ENCODE data around the gene NRTN. TPM values are rescaled to one million over a fixed set of nuclear protein-coding genes. Genes with fewer than 3 reads are reported as not detected.

Gene NRTN
- total and polyA plus RNA-seq, 4 donors: 1.3 to 5.3 (median 3.5) TPM

DNA sequence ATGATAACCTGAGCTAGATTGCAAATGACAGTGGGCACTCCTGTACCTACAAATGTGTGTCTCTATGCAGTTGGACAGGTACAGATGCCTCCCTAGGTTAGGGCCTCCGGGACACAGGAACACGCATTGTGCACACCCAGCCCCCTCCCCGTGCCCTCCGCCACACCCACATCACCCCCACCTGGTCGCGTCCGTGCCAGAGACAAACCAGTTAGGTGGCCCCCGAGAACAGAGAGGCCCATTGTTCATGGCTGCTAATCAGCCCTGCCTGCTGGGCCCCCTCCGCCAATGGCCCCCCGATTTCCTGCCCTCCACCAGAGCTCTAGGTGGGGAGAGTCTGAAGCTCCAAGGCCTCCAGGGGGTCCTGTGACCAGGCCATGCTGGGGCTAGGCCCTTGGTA lies 13.7 kb downstream of the NRTN start:
- Histone ChIP-seq H3K4me3 (ENCODE audit: low read depth in 1 of 3, low read length in 3 of 3) (no peak overlapping the region), H3K9me3 (ENCODE audit: control insufficient read depth in 4 of 4, low read length in 3 of 4) (no peaks in the 10 kb centered on the region), H3K27me3 (ENCODE audit: control insufficient read depth in 4 of 4, insufficient read depth in 4 of 4, low read length in 3 of 4) (no peaks in the 10 kb centered on the region), H3K36me3 (ENCODE audit: control insufficient read depth in 4 of 4, insufficient read depth in 3 of 4, low read depth in 1 of 4, low read length in 3 of 4) (no peaks in the 10 kb centered on the region), H3K4me1 (ENCODE audit: control insufficient read depth in 4 of 4, insufficient read depth in 4 of 4, low read length in 3 of 4) (peaks cover 3 to 12% (median 8%) of the 10 kb centered on the region in 4 donors), H3K9ac (ENCODE audit: low read depth in 1 of 2, low read length in 2 of 2) (no peak overlapping the region), H3K27ac (ENCODE audit: low read depth in 1 of 2, low read length in 2 of 2) (no peak overlapping the region)
- no peak for TF ChIP-seq JUND (IDR thresholded peaks at IDR 0.05)
- TF ChIP-seq RXRA (IDR thresholded peaks at IDR 0.05): no peak
- TF ChIP-seq YY1 (IDR thresholded peaks at IDR 0.05): no peak
- TF ChIP-seq, protein P1, sequence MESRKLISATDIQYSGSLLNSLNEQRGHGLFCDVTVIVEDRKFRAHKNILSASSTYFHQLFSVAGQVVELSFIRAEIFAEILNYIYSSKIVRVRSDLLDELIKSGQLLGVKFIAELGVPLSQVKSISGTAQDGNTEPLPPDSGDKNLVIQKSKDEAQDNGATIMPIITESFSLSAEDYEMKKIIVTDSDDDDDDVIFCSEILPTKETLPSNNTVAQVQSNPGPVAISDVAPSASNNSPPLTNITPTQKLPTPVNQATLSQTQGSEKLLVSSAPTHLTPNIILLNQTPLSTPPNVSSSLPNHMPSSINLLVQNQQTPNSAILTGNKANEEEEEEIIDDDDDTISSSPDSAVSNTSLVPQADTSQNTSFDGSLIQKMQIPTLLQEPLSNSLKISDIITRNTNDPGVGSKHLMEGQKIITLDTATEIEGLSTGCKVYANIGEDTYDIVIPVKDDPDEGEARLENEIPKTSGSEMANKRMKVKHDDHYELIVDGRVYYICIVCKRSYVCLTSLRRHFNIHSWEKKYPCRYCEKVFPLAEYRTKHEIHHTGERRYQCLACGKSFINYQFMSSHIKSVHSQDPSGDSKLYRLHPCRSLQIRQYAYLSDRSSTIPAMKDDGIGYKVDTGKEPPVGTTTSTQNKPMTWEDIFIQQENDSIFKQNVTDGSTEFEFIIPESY (IDR thresholded peaks at IDR 0.05): no peak
- TF ChIP-seq, protein P2, sequence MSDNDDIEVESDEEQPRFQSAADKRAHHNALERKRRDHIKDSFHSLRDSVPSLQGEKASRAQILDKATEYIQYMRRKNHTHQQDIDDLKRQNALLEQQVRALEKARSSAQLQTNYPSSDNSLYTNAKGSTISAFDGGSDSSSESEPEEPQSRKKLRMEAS (IDR thresholded peaks at IDR 0.05): no peak
- TF ChIP-seq EGR1 (IDR thresholded peaks at IDR 0.05; ENCODE audit: low read depth in 2 of 2): no peak
- no peak for TF ChIP-seq HNF4A (conservative IDR thresholded peaks at IDR 0.05)
- no peak for TF ChIP-seq FOXA1 (IDR thresholded peaks at IDR 0.05)
- DNase-seq (ENCODE audit: low spot score): no peak
- WGBS: 90% methylated on average over 10 of the region's 10 CpGs

DNA sequence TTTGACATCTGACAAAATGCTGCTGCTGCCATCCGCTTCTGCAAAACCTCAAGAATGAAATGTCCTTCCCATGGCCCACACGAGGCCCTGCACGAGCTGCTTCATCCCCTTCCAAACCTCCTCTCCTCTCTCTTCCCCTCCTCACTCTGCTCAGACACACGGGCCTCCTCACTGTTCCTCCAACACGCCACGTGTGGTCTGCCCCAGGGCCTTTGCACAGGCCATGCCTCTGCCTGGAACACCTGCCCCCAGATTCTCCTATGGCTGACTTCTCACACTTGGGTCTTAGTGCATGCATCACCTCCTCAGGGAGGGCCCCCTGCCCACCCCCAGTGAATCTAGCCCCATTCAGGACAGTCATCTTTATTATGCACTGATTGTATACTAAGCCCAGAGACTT lies 15.9 kb downstream of the NRTN start:
- H3K9ac ChIP-seq (ENCODE audit: low read depth in 1 of 2, low read length in 2 of 2): no peak overlapping the region
- H3K4me3 ChIP-seq (ENCODE audit: low read depth in 1 of 3, low read length in 3 of 3): no peak overlapping the region
- no peaks in the 10 kb centered on the region for H3K9me3 ChIP-seq (ENCODE audit: control insufficient read depth in 4 of 4, low read length in 3 of 4)
- no peak overlapping the region for H3K27ac ChIP-seq (ENCODE audit: low read depth in 1 of 2, low read length in 2 of 2)
- H3K4me1 ChIP-seq (ENCODE audit: control insufficient read depth in 4 of 4, insufficient read depth in 4 of 4, low read length in 3 of 4): peaks cover 3 to 17% (median 8%) of the 10 kb centered on the region in 4 donors
- WGBS: 76% methylated on average over 6 of the region's 6 CpGs
- no peaks in the 10 kb centered on the region for H3K27me3 ChIP-seq (ENCODE audit: control insufficient read depth in 4 of 4, insufficient read depth in 4 of 4, low read length in 3 of 4)
- TF ChIP-seq YY1 (IDR thresholded peaks at IDR 0.05) (no peak), FOXA1 (IDR thresholded peaks at IDR 0.05) (no peak), JUND (IDR thresholded peaks at IDR 0.05) (no peak), FOXA2 (IDR thresholded peaks at IDR 0.05) (no peak), GABPA (IDR thresholded peaks at IDR 0.05 in 1 of 2, conservative IDR thresholded peaks at IDR 0.05 in 1 of 2) (no peak), TAF1 (conservative IDR thresholded peaks at IDR 0.05) (no peak), RXRA (IDR thresholded peaks at IDR 0.05) (no peak), NR2F2 (IDR thresholded peaks at IDR 0.05) (no peak), HNF4G (IDR thresholded peaks at IDR 0.05) (no peak), SP1 (IDR thresholded peaks at IDR 0.05) (no peak), HNF4A (conservative IDR thresholded peaks at IDR 0.05) (no peak), EGR1 (IDR thresholded peaks at IDR 0.05; ENCODE audit: low read depth in 2 of 2) (no peak), RAD21 (IDR thresholded peaks at IDR 0.05) (no peak)
- TF ChIP-seq, protein P3, sequence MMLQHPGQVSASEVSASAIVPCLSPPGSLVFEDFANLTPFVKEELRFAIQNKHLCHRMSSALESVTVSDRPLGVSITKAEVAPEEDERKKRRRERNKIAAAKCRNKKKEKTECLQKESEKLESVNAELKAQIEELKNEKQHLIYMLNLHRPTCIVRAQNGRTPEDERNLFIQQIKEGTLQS (IDR thresholded peaks at IDR 0.05): no peak
- TF ChIP-seq, protein P4, sequence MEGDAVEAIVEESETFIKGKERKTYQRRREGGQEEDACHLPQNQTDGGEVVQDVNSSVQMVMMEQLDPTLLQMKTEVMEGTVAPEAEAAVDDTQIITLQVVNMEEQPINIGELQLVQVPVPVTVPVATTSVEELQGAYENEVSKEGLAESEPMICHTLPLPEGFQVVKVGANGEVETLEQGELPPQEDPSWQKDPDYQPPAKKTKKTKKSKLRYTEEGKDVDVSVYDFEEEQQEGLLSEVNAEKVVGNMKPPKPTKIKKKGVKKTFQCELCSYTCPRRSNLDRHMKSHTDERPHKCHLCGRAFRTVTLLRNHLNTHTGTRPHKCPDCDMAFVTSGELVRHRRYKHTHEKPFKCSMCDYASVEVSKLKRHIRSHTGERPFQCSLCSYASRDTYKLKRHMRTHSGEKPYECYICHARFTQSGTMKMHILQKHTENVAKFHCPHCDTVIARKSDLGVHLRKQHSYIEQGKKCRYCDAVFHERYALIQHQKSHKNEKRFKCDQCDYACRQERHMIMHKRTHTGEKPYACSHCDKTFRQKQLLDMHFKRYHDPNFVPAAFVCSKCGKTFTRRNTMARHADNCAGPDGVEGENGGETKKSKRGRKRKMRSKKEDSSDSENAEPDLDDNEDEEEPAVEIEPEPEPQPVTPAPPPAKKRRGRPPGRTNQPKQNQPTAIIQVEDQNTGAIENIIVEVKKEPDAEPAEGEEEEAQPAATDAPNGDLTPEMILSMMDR (IDR thresholded peaks at IDR 0.05; ENCODE audit: low read depth, low read length, missing input control): no peak
- TF ChIP-seq, protein P1 (IDR thresholded peaks at IDR 0.05): no peak
- TF ChIP-seq, protein P5, sequence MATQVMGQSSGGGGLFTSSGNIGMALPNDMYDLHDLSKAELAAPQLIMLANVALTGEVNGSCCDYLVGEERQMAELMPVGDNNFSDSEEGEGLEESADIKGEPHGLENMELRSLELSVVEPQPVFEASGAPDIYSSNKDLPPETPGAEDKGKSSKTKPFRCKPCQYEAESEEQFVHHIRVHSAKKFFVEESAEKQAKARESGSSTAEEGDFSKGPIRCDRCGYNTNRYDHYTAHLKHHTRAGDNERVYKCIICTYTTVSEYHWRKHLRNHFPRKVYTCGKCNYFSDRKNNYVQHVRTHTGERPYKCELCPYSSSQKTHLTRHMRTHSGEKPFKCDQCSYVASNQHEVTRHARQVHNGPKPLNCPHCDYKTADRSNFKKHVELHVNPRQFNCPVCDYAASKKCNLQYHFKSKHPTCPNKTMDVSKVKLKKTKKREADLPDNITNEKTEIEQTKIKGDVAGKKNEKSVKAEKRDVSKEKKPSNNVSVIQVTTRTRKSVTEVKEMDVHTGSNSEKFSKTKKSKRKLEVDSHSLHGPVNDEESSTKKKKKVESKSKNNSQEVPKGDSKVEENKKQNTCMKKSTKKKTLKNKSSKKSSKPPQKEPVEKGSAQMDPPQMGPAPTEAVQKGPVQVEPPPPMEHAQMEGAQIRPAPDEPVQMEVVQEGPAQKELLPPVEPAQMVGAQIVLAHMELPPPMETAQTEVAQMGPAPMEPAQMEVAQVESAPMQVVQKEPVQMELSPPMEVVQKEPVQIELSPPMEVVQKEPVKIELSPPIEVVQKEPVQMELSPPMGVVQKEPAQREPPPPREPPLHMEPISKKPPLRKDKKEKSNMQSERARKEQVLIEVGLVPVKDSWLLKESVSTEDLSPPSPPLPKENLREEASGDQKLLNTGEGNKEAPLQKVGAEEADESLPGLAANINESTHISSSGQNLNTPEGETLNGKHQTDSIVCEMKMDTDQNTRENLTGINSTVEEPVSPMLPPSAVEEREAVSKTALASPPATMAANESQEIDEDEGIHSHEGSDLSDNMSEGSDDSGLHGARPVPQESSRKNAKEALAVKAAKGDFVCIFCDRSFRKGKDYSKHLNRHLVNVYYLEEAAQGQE (IDR thresholded peaks at IDR 0.05): no peak
- TF ChIP-seq, protein P2 (IDR thresholded peaks at IDR 0.05): no peak
- no peaks in the 10 kb centered on the region for H3K36me3 ChIP-seq (ENCODE audit: control insufficient read depth in 4 of 4, insufficient read depth in 3 of 4, low read depth in 1 of 4, low read length in 3 of 4)
- DNase-seq (ENCODE audit: low spot score): no peak

All from liver (tissue), 9 donors.